H1 (cell line): ENCODE results near the gene GDAP2. TPM values are rescaled to one million over a fixed set of nuclear protein-coding genes. Genes with fewer than 3 reads are reported as not detected.

Source experiments
- CEBPB ChIP-seq: IDR thresholded peaks from 2 replicates; pipeline ENCODE4 v1.6.1; 2012; ENCODE audit warnings: low read depth, low read length
- CREB1 ChIP-seq: IDR thresholded peaks from 2 replicates; pipeline ENCODE4 v1.6.1; 2012; ENCODE audit warnings: inconsistent platforms
- POU5F1 ChIP-seq: IDR thresholded peaks from 2 replicates; pipeline ENCODE4 v1.6.1; 2011; ENCODE audit warnings: low read depth, mild to moderate bottlenecking, low read length, moderate library complexity
- TAF1 ChIP-seq: IDR thresholded peaks from 2 replicates; pipeline ENCODE4 v1.6.1; 2011; ENCODE audit warnings: mild to moderate bottlenecking, low read depth, low read length
- polyA plus RNA-seq, 7 experiments: library from polyadenylated mRNA; depleted of rRNA in 3 of 7; stranded (reverse) in 5 of 7; unstranded in 2 of 7; fragments of >200 nt in 5 of 7; fragments of 200-250 nt in 2 of 7; gene quantifications; 1 replicate in 5 of 7; 2 replicates in 1 of 7; 4 replicates in 1 of 7; pipeline versions ENCODE4 v1.2.1 to v1.2.3, GENCODE V29; 2011 to 2013; ENCODE audit warnings: missing spikeins in 2 of 7, mixed read lengths in 2 of 7
- total RNA-seq: library from RNA; stranded (reverse); fragmentation: NEBNext Ultra II Directional; extraction: Animal tissue kit (Norgen Biotek cat#: 25700); gene quantifications from 2 replicates; pipeline ENCODE4 v1.2.1, GENCODE V29; 2021

The GDAP2 gene
- total and polyA plus RNA-seq, 2 of the 8 experiments (the other 6 are each of a cell fraction or from before 2014, with no cell fraction given) = 8.6 to 27.8 TPM

DNA sequence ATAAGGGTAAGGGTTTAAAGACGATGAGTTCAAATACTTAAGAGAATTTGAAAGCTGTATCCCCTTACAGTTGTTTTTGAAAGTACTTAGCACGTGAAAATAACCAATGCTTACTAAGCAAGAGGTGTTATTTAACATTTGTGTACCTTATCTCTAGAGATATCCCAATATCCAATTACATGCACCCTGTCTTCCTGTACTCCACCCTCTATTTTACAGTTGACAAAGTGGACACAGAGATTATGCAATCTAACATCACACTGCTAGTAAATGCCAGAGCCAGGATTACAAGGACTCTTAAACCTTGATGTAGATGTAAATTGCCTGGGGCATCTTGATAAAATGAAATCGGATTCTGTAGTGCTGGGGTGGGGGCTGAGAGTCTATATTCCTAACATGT lies 72.0 kb downstream of the GDAP2 start (continued):
- TF ChIP-seq TAF1 (no peak), POU5F1 (no peak), CREB1 (no peak), CEBPB (no peak)
